Panc1 (cell line): ENCODE measurements around the gene PAH. TPM values are rescaled to one million over a fixed set of nuclear protein-coding genes. Genes with fewer than 3 reads are reported as not detected.

Experiments used
- ATAC-seq: fragments of 200-7000 bp; cut with Tn5 transposase; 2 replicates; pipeline ENCODE4 v1.9.1; 2020; ENCODE audit warnings: mild to moderate bottlenecking, moderate library complexity
- BruUV-seq: library from RNA; stranded (reverse); fragments of 400-500 nt; replicated peaks from 2 replicates; lab custom pipeline; 2021; lab: Mats Ljungman, UMichigan
- CTCF ChIA-PET: fragments of 300-600 bp; sonication (Branson Sonifier 250); formaldehyde crosslinking; loops from one replicate; lab custom pipeline; 2022; ENCODE audit warnings: antibody characterized with exemption; lab: Charles Lee
- POLR2A ChIA-PET: fragments of 300-600 bp; sonication (Branson Sonifier 250); formaldehyde crosslinking; loops from one replicate; lab custom pipeline; 2022; ENCODE audit warnings: antibody characterized with exemption; lab: Charles Lee
- DNase-seq: peaks from one replicate; pipeline ENCODE4 v3.0.0-alpha.2; 2010; ENCODE audit warnings: low read depth, low spot score
- H3K27ac ChIP-seq: 2 replicates; pipeline ENCODE4 v1.5.1; 2011; ENCODE audit warnings: mild to moderate bottlenecking, low read length, inconsistent platforms
- H3K27me3 ChIP-seq: fragments of 200-500 bp; sonication (Bioruptor generic); 2 replicates; pipeline ENCODE4 v1.6.0; 2014; ENCODE audit warnings: low read length, inconsistent platforms; ENCODE audit not compliant: control insufficient read depth, insufficient read depth
- H3K36me3 ChIP-seq: fragments of 200-500 bp; sonication (Bioruptor generic); 2 replicates; pipeline ENCODE4 v1.5.1; 2014; ENCODE audit warnings: inconsistent platforms, mild to moderate bottlenecking, low read length, moderate library complexity; ENCODE audit not compliant: control insufficient read depth, insufficient read depth
- H3K4me1 ChIP-seq: 2 replicates; pipeline ENCODE4 v1.5.1; 2011; ENCODE audit warnings: inconsistent platforms, mild to moderate bottlenecking, low read length, moderate library complexity; ENCODE audit not compliant: control insufficient read depth, insufficient read depth
- H3K4me3 ChIP-seq, 2 experiments: 2 replicates each; pipeline ENCODE4 v1.5.1; 2011 to 2012; ENCODE audit warnings: low read depth in 2 of 2, low read length in 2 of 2, mild to moderate bottlenecking in 2 of 2, inconsistent platforms in 1 of 2, moderate library complexity in 1 of 2
- H3K9me3 ChIP-seq: fragments of 200-500 bp; sonication (Bioruptor generic); 2 replicates; pipeline ENCODE4 v1.5.1; 2014; ENCODE audit warnings: low read depth, mild to moderate bottlenecking, inconsistent platforms, low read length, moderate library complexity; ENCODE audit not compliant: control insufficient read depth, insufficient read depth
- POLR2AphosphoS5 ChIP-seq: IDR thresholded peaks from 2 replicates; pipeline ENCODE4 v1.6.1; 2012; ENCODE audit warnings: mild to moderate bottlenecking, low read depth, low read length, moderate library complexity
- SIN3A ChIP-seq: IDR thresholded peaks from 2 replicates; pipeline ENCODE4 v1.6.1; 2012; ENCODE audit warnings: low read depth, mild to moderate bottlenecking, low read length, moderate library complexity, borderline replicate concordance; ENCODE audit not compliant: insufficient read depth
- TCF7L2 ChIP-seq: IDR thresholded peaks from 2 replicates; pipeline ENCODE4 v1.6.1; 2011; ENCODE audit warnings: mild to moderate bottlenecking, low read depth, low read length, inconsistent platforms
- in situ Hi-C: cut with HindIII; loops from 2 replicates; pipeline ENCODE4 v1.10.0; 2016; ENCODE audit warnings: low sequenced_read_pairs, low pct_unique_long_range_greater_than_20kb
- intact Hi-C: fragments of 100-400 bp; cut with micrococcal nuclease; formaldehyde crosslinking; loops from one replicate; pipeline ENCODE4 v1.10.0; 2022; ENCODE audit not compliant: unreplicated experiment
- total RNA-seq: library from RNA; stranded (reverse); gene quantifications from one replicate; pipeline ENCODE4 v1.2.1, GENCODE V29; 2021; ENCODE audit not compliant: unreplicated experiment
- TF ChIP-seq, protein P1 (sequence below): fragments of 450-650 bp; IDR thresholded peaks from 2 replicates; pipeline ENCODE4 v1.5.1; 2017; ENCODE audit warnings: mild to moderate bottlenecking
- TF ChIP-seq, protein P2 (sequence below), 2 experiments: IDR thresholded peaks; 2 replicates each; pipeline ENCODE4 v1.6.1; 2011 to 2012; ENCODE audit warnings: low read depth in 2 of 2, control low read depth in 1 of 2, low read length in 1 of 2, mild to moderate bottlenecking in 1 of 2, moderate library complexity in 1 of 2; ENCODE audit not compliant: insufficient read depth in 1 of 2

Gene PAH
- total RNA-seq, 1 experiment from 2014 or later: 0.51 TPM

DNA sequence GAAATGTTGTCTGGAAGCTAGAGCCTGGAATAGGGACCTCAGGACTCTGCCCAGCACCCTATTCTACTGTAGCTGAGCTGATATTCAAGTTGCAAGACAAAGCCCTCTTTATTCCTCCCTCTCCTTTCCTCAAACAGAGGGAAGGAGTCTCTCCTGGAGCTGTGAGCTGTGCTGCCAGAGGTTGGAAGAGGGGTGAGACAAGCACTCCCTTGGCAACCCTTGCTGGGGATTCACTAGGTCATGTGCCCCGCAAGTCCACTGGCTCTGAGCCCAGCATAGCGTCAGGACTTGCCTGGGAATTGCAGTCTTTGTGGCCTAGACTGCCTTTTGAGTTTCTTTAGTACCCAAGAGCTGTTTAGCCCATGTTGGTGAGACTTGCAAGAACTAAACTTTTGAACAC, 29.0 kb upstream of the PAH start:
- BruUV-seq: no TSS peak
- intact Hi-C loops: no loop called here
- ATAC-seq: no peak
- in situ Hi-C loops: no loop called here
- Histone ChIP-seq H3K36me3 (no peaks in the 10 kb centered on the region), H3K27me3 (peaks cover 2% of the 10 kb centered on the region; the same call in 1 of the 2 replicates), H3K9me3 (no peaks in the 10 kb centered on the region), H3K4me1 (no peaks in the 10 kb centered on the region; the same call in 1 of the 2 replicates), H3K27ac (no peak overlapping the region), H3K4me3 (no peak overlapping the region)
- ChIA-PET CTCF (no interaction called here), POLR2A (no interaction called here)
- TF ChIP-seq TCF7L2 (no peak), POLR2AphosphoS5 (no peak), SIN3A (no peak)
- TF ChIP-seq, protein P1, sequence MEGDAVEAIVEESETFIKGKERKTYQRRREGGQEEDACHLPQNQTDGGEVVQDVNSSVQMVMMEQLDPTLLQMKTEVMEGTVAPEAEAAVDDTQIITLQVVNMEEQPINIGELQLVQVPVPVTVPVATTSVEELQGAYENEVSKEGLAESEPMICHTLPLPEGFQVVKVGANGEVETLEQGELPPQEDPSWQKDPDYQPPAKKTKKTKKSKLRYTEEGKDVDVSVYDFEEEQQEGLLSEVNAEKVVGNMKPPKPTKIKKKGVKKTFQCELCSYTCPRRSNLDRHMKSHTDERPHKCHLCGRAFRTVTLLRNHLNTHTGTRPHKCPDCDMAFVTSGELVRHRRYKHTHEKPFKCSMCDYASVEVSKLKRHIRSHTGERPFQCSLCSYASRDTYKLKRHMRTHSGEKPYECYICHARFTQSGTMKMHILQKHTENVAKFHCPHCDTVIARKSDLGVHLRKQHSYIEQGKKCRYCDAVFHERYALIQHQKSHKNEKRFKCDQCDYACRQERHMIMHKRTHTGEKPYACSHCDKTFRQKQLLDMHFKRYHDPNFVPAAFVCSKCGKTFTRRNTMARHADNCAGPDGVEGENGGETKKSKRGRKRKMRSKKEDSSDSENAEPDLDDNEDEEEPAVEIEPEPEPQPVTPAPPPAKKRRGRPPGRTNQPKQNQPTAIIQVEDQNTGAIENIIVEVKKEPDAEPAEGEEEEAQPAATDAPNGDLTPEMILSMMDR: no peak
- TF ChIP-seq, protein P2, sequence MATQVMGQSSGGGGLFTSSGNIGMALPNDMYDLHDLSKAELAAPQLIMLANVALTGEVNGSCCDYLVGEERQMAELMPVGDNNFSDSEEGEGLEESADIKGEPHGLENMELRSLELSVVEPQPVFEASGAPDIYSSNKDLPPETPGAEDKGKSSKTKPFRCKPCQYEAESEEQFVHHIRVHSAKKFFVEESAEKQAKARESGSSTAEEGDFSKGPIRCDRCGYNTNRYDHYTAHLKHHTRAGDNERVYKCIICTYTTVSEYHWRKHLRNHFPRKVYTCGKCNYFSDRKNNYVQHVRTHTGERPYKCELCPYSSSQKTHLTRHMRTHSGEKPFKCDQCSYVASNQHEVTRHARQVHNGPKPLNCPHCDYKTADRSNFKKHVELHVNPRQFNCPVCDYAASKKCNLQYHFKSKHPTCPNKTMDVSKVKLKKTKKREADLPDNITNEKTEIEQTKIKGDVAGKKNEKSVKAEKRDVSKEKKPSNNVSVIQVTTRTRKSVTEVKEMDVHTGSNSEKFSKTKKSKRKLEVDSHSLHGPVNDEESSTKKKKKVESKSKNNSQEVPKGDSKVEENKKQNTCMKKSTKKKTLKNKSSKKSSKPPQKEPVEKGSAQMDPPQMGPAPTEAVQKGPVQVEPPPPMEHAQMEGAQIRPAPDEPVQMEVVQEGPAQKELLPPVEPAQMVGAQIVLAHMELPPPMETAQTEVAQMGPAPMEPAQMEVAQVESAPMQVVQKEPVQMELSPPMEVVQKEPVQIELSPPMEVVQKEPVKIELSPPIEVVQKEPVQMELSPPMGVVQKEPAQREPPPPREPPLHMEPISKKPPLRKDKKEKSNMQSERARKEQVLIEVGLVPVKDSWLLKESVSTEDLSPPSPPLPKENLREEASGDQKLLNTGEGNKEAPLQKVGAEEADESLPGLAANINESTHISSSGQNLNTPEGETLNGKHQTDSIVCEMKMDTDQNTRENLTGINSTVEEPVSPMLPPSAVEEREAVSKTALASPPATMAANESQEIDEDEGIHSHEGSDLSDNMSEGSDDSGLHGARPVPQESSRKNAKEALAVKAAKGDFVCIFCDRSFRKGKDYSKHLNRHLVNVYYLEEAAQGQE (IDR thresholded peaks at IDR 0.05; ENCODE audit: insufficient read depth in 1 of 2, low read depth in 2 of 2, low read length in 1 of 2): no peak
- DNase-seq: no peak

DNA sequence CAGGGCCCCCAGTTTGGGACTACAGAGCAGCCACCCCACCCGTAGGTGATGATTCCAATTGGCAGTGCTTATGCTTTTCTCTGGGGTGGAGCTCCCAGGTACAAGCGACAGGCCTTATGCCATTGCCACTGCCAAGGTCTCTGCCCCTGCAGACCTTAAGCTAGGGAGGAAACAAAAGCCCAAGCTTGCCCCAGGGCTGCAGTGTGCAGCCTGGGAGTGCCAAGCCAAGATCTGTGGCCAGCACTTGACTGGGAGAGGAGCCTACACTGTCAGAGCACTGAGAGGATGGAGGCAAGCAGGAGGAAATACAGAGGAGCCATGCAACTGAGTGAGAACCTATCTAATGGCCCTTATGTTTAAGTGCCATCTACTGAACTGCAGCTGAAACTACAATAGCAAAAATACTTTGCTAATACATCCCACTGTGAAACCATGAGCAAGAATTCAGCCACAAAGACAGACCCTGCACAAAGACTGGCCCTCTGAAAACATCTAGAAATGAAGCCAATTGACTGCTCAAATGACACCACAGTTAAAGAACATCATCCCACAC, 22.7 kb upstream of the PAH start:
- in situ Hi-C loops: no loop called here
- ATAC-seq: no peak
- intact Hi-C loops: no loop called here
- ChIA-PET POLR2A (no interaction called here), CTCF (no interaction called here)
- TF ChIP-seq, protein P1: peak; percentile 20; the same call in 1 of the 2 replicates
- TF ChIP-seq SIN3A: no peak
- no peak overlapping the region for H3K4me3 ChIP-seq
- no peak overlapping the region for H3K27ac ChIP-seq
- DNase-seq: no peak
- H3K27me3 ChIP-seq: no peaks in the 10 kb centered on the region
- no peaks in the 10 kb centered on the region for H3K36me3 ChIP-seq
- no TSS peak for BruUV-seq
- H3K4me1 ChIP-seq: no peaks in the 10 kb centered on the region
- no peaks in the 10 kb centered on the region for H3K9me3 ChIP-seq
